ENCODE data around the gene NBAS.
"Not testable (repeated sequence)": the region's sequence is repeated elsewhere in the genome, so short reads cannot be mapped to it uniquely, and the experiment has no call there.

The NBAS gene

DNA sequence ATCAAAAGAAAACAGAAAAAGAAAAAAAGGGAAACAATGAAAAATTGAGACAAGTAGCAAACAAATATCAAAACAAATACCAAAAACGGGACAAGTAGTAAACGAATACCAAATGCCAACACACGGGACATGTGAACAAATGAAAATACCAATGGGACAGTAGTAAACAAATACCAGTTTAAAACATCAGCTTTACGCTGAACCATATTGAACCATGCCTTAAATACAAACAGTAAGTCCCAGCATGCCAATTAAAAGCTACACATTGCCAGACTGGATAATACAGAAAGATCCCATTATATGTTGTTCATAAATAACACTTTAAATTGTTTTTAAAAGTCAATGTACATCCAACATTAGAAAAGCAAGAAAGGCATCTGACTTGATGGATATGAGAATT is 114.2 kb downstream of the NBAS start:
- H3K4me1 ChIP-seq (ENCODE audit: control insufficient read depth, insufficient read depth, low read length): peaks cover 5% of the 10 kb centered on the region; the same call in 1 of the 2 replicates
- no peak overlapping the region for H3K4me3 ChIP-seq (ENCODE audit: low read depth, low read length)
- POLR2A ChIA-PET: no interaction called here
- no peaks in the 10 kb centered on the region for H3K36me3 ChIP-seq (ENCODE audit: control insufficient read depth in 2 of 2, insufficient read depth in 1 of 2, low read length in 2 of 2)
- H3K9me3 ChIP-seq (ENCODE audit: control insufficient read depth, insufficient read depth, low read depth, low read length): no peaks in the 10 kb centered on the region
- TF ChIP-seq BCL11B (tag by site-specific recombination; IDR thresholded peaks at IDR 0.05; ENCODE audit: low read depth): no peak
- TF ChIP-seq, protein P1, sequence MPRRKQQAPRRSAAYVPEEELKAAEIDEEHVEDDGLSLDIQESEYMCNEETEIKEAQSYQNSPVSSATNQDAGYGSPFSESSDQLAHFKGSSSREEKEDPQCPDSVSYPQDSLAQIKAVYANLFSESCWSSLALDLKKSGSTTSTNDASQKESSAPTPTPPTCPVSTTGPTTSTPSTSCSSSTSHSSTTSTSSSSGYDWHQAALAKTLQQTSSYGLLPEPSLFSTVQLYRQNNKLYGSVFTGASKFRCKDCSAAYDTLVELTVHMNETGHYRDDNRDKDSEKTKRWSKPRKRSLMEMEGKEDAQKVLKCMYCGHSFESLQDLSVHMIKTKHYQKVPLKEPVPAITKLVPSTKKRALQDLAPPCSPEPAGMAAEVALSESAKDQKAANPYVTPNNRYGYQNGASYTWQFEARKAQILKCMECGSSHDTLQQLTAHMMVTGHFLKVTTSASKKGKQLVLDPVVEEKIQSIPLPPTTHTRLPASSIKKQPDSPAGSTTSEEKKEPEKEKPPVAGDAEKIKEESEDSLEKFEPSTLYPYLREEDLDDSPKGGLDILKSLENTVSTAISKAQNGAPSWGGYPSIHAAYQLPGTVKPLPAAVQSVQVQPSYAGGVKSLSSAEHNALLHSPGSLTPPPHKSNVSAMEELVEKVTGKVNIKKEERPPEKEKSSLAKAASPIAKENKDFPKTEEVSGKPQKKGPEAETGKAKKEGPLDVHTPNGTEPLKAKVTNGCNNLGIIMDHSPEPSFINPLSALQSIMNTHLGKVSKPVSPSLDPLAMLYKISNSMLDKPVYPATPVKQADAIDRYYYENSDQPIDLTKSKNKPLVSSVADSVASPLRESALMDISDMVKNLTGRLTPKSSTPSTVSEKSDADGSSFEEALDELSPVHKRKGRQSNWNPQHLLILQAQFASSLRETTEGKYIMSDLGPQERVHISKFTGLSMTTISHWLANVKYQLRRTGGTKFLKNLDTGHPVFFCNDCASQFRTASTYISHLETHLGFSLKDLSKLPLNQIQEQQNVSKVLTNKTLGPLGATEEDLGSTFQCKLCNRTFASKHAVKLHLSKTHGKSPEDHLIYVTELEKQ (tag by site-specific recombination; IDR thresholded peaks at IDR 0.05; ENCODE audit: borderline replicate concordance): no peak
- no peak for TF ChIP-seq ZNF157 (tag by site-specific recombination; IDR thresholded peaks at IDR 0.05)
- TF ChIP-seq, protein P2, sequence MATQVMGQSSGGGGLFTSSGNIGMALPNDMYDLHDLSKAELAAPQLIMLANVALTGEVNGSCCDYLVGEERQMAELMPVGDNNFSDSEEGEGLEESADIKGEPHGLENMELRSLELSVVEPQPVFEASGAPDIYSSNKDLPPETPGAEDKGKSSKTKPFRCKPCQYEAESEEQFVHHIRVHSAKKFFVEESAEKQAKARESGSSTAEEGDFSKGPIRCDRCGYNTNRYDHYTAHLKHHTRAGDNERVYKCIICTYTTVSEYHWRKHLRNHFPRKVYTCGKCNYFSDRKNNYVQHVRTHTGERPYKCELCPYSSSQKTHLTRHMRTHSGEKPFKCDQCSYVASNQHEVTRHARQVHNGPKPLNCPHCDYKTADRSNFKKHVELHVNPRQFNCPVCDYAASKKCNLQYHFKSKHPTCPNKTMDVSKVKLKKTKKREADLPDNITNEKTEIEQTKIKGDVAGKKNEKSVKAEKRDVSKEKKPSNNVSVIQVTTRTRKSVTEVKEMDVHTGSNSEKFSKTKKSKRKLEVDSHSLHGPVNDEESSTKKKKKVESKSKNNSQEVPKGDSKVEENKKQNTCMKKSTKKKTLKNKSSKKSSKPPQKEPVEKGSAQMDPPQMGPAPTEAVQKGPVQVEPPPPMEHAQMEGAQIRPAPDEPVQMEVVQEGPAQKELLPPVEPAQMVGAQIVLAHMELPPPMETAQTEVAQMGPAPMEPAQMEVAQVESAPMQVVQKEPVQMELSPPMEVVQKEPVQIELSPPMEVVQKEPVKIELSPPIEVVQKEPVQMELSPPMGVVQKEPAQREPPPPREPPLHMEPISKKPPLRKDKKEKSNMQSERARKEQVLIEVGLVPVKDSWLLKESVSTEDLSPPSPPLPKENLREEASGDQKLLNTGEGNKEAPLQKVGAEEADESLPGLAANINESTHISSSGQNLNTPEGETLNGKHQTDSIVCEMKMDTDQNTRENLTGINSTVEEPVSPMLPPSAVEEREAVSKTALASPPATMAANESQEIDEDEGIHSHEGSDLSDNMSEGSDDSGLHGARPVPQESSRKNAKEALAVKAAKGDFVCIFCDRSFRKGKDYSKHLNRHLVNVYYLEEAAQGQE (tag by site-specific recombination; IDR thresholded peaks at IDR 0.05): no peak
- H3K27ac ChIP-seq (ENCODE audit: extremely low read depth, low read depth, low read length): no peak overlapping the region
- CTCF ChIA-PET: no interaction called here

DNA sequence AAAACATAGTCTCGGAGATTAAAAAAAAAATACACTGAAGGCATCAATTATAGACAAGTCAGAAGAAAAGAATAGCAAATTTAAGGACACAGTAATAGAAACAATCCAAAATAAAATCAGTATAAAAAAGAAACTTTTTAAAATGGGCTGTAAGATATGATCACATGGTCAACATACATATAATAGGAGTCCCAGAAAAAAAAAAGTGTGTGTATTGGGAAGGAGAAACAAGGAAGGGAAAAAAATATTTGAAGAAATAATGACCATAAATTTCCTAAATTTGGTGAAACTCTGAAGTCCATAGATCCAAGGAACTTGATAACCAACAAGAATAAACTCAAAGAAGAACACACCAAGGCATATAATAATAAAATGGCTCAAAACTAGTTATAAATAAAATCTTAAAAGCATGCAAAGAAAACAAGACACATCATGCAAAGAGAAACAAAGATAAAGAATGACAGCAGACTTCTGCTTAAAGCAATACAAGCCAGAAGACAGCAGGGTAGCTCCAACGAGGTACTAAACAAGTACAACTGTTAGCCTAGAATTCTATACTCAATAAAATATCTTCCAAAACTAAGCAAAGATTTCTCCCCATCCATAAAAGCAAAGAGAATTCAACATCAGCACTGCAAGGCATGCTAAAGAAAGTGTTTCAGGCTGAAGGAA is 115.1 kb downstream of the NBAS start:
- H3K36me3 ChIP-seq (ENCODE audit: control insufficient read depth in 2 of 2, insufficient read depth in 1 of 2, low read length in 2 of 2): no peaks in the 10 kb centered on the region
- H3K4me3 ChIP-seq (ENCODE audit: low read depth, low read length): no peak overlapping the region
- ChIA-PET POLR2A (no interaction called here), CTCF (no interaction called here)
- H3K4me1 ChIP-seq (ENCODE audit: control insufficient read depth, insufficient read depth, low read length): peaks cover 5% of the 10 kb centered on the region; the same call in 1 of the 2 replicates
- TF ChIP-seq ZNF133 (tag by site-specific recombination; IDR thresholded peaks at IDR 0.05): peak; percentile 73; the same call in 1 of the 2 replicates
- TF ChIP-seq ZNF639 (tag by site-specific recombination; IDR thresholded peaks at IDR 0.05): no peak
- H3K27ac ChIP-seq (ENCODE audit: extremely low read depth, low read depth, low read length): no peak overlapping the region
- H3K9me3 ChIP-seq (ENCODE audit: control insufficient read depth, insufficient read depth, low read depth, low read length): no peaks in the 10 kb centered on the region

DNA sequence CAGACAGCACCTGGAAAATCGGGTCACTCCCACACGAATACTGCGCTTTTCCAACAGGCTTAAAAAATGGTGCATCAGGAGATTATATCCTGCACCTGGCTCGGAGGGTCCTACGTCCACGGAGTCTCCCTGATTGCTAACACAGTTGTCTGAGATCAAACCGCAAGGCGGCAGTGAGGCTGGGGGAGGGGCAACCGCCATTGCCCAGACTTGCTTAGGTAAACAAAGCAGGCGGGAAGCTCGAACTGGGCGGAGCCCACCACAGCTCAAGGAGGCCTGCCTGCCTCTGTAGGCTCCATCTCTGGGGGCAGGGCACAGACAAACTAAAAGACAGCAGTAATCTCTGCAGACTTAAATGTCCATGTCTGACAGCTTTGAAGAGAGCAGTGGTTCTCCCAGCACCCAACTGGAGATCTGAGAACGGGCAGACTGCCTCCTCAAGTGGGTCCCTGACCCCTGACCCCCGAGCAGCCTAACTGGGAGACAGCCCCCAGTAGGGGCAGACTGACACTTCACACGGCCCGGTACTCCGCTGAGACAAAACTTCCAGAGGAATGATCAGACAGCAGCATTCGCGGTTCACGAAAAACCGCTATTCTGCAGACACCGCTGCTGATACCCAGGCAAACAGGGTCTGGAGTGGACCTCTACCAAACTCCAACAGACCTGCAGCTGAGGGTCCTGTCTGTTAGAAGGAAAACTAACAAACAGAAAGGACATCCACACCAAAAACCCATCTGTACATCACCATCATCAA is 121.2 kb downstream of the NBAS start:
- H3K4me3 ChIP-seq (ENCODE audit: low read depth, low read length); H3K27ac ChIP-seq (ENCODE audit: extremely low read depth, low read depth, low read length); H3K4me1 ChIP-seq (ENCODE audit: control insufficient read depth, insufficient read depth, low read length); POLR2A ChIA-PET; H3K36me3 ChIP-seq (ENCODE audit: control insufficient read depth in 2 of 2, insufficient read depth in 1 of 2, low read length in 2 of 2); CTCF ChIA-PET; H3K9me3 ChIP-seq (ENCODE audit: control insufficient read depth, insufficient read depth, low read depth, low read length): not testable (repeated sequence)

- H3K27ac ChIP-seq (ENCODE audit: extremely low read depth, low read depth, low read length); H3K4me3 ChIP-seq (ENCODE audit: low read depth, low read length); H3K36me3 ChIP-seq (ENCODE audit: control insufficient read depth in 2 of 2, insufficient read depth in 1 of 2, low read length in 2 of 2); H3K9me3 ChIP-seq (ENCODE audit: control insufficient read depth, insufficient read depth, low read depth, low read length); POLR2A ChIA-PET; H3K4me1 ChIP-seq (ENCODE audit: control insufficient read depth, insufficient read depth, low read length); CTCF ChIA-PET: not testable (repeated sequence)
Observed at GRCh38 chr2:15439366-15439765, 121.8 kb downstream of the NBAS start.
